Activated CD8-positive, alpha-beta memory T cell treated with anti-CD3 and anti-CD28 coated beads for 48 hours (primary cell): Measurements from ENCODE around the gene TTLL6.
"Not testable (repeated sequence)": the region's sequence is repeated elsewhere in the genome, so short reads cannot be mapped to it uniquely, and the experiment has no call there.

Experiments
- DNase-seq, 3 experiments: peaks; one replicate each; pipeline ENCODE4 v3.0.0-alpha.2; 2020; ENCODE audit warnings: low read depth in 2 of 3, low spot score in 2 of 3

Gene TTLL6

DNA sequence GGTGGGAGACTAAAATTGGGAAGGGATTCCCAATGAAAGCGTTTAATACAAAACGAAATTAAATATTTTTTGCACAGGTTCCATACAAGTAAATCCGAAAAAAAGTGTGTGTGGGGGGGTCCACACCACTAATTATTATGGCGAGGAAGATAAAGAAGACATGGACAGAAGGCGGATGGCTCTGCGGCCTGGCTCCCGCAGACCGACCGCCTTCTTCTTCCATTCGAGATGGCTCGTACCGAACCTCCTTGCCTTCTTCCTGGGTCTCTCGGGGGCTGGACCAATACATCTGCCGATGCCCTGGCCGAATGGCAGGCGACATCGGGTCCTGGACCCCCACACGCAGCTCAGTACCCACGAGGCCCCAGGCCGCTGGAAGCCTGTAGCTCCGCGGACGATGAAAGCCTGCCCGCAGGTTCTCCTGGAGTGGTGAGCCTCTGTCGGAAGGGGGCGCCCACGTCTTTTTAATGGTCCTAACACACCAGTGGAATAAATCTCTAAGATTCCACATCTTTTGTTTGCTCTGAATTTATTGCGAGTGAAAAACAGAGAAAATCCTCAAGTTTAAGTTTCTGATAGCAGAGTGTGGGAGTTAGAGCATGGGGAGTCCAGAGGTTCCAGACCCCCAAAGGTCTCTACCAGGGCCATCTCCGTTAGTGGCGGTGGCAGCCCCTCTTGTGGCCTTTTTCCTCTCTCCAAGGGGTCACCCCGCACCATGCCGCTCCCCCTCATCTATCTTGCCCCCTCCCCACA, 92.6 kb downstream of the TTLL6 start:
- peak in 2 of 3 experiments; percentile 61 to 64 for DNase-seq

- no peak for DNase-seq
These were observed 93.4 kb downstream of the TTLL6 start for GRCh38 chr17:48723423-48724250.

- DNase-seq: no peak
These were observed 94.1 kb downstream of the TTLL6 start, which contains the start of gene PRAC2 for GRCh38 chr17:48722915-48723422. TSS of gene PRAC2 (plus strand) at chr17:48723185. CDS start at chr17:48724411, 1,226 bp downstream.

GRCh38 chr17:48722201-48722907, 94.7 kb downstream of the TTLL6 start, which contains the start of gene PRAC1:
TSS of gene PRAC1 (minus strand) at chr17:48722518. CDS start at chr17:48722392, 126 bp downstream.
- DNase-seq: no peak

GRCh38 chr17:48721009-48721402, 96.0 kb downstream of the TTLL6 start:
- DNase-seq: no peak

DNA sequence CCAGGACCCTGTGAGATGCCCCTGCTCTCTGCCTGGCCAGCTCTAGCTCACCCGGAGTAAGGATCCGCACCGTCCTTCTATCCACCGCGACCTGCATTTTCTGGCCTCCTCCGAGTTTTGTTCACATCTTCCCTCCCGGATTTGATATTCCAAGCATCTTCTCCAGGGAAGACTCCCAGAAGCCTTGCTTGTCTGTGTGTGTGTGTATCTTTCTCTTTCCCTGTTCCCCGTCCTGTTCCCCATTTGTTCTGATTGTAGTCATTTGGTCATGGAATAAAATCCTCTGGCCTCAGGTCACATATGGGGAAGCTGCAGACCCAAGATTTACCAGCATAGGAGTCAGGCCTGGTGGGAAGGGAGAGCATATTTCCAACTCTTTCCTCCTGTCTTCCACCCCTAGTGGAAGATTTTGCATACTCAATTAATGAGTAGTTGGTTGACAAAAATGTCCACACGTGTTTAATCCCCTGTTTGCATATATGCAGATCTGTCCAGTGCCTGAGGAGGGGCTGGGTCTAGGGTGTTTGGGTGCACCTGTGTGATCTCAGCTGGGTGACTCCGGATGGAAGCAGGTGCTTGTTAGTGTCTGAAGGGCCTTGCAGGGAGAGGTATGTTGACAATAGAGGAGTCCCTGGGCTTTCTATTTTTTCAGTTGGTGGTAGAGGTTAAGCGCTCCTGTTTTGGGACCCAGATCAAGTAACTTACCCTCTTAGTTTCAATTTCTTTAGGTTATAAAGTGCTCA, 96.6 kb downstream of the TTLL6 start:
- no peak for DNase-seq

- DNase-seq: no peak
These were observed 97.3 kb downstream of the TTLL6 start for GRCh38 chr17:48719642-48720265.

DNA sequence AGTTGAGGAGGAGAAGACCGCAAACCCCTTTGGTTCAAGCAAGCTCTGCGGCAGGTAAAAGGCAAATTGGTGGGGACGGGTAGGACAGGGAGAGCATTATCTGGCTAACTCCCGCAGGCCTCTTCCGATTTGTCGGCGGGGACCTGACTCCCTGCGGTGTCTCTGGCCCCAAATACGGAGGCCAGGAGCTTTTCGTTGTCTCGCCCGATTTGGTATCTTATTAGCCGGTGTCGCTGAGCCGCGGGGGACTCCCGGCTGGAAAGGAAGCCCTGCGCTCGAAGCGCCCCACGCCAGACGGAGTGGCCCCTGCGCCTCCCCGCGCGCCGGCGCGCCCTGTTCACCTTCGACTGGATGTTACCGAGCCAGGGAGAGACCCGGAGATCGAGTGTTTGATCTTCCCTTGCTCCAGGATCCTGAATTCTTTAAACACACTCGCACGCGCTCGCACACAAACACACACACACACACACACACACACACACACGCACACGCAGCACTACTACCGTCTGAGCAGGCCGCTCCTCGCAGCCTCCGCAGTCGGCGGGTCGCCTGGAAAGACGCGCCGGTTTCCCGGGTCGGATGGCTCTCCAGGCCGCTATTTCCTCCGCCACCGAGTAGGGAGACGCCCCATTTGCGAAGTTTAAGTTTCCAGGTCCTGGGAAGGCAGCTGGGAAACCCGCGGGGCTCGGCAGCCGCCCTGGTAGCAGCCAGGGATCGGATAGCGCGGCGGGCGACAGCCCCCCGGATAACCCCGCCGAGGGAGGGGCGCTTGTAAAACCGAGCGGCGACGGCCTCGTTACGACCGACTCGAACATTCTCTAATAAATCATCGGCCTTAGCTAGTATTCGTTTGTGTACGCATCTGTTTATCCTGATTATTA, 98.0 kb downstream of the TTLL6 start:
- no peak for DNase-seq

GRCh38 chr17:48718227-48718760, 98.7 kb downstream of the TTLL6 start:
- no peak for DNase-seq

GRCh38 chr17:48717367-48718226, 99.4 kb downstream of the TTLL6 start:
- DNase-seq: no peak

DNA sequence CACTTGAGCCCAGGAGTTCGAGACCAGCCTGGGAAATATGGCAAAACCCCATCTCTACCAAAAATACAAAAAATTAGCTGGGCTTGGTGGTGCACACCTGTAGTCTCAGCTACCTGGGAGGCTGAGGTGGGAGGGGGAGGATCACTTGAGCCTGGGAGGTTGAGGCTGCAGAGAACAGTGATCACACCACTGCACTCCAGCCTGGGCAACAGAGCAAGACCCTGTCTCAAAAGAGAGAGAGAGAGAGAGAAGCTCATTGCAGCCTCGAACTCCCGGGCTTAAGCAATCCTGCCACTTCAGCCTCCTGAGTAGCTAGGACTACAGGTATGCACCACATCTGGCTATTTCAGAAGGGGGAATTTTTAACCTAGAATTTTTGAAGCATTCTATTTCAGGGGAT, 100.5 kb downstream of the TTLL6 start:
- DNase-seq: not testable (repeated sequence)

DNA sequence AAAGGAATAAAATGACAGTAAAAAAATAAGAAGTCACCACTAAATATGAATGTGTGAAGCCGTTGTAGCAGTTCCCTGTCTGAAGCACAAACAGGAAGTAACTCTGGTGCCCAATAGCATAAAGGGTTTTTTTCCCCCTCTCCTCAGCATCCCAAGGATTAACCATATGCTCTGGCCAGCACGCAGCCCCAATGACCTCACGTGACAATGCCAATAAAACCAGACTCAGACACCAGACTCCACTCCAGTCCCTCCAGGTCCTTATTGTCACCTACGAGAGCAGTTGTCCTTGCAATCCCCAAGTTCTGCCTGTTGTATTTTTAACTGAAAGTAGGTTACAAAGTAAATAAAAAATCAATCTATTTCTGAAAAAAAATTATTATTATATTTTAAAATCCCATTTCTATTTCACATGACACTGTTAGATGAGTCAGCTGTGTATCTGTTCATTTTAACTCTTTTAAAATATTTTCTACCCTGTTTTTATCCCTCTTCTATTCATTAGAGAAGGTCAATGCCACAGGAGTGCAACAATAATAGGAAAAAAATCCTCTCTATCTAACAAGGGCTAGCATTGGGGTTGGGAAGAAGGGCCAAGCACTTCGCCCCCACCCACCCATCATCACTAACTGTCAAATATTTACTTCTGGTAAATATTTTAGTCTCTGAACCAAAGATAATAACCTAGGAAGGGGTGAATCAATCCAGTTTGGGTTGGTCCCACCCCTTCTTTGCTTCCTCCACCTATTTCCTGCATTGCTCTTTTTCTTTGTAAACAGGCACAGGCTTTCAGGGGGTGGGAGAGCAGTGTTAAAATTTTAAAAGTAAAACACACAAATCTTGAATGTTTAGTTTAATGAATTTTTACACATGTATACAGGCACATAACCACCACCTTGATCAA, 101.3 kb downstream of the TTLL6 start:
- DNase-seq: no peak
